Rectal smooth muscle tissue (tissue), 1 donor: ENCODE measurements around the gene ACOT7.

Experiments used
- H3K27ac ChIP-seq: one replicate; pipeline ENCODE4 v1.7.0; 2013; ENCODE audit warnings: low read depth, low read length, inconsistent platforms
- H3K27me3 ChIP-seq: one replicate; pipeline ENCODE4 v1.7.0; 2013; ENCODE audit warnings: low read length; ENCODE audit not compliant: control insufficient read depth, insufficient read depth
- H3K36me3 ChIP-seq: one replicate; pipeline ENCODE4 v1.7.0; 2013; ENCODE audit warnings: low read length; ENCODE audit not compliant: control insufficient read depth, insufficient read depth
- H3K4me1 ChIP-seq: one replicate; pipeline ENCODE4 v1.7.0; 2013; ENCODE audit warnings: low read length; ENCODE audit not compliant: control insufficient read depth, insufficient read depth
- H3K4me3 ChIP-seq: one replicate; pipeline ENCODE4 v1.7.0; 2013; ENCODE audit warnings: low read length
- H3K9ac ChIP-seq: one replicate; pipeline ENCODE4 v1.7.0; 2013; ENCODE audit warnings: low read length

Gene ACOT7

DNA sequence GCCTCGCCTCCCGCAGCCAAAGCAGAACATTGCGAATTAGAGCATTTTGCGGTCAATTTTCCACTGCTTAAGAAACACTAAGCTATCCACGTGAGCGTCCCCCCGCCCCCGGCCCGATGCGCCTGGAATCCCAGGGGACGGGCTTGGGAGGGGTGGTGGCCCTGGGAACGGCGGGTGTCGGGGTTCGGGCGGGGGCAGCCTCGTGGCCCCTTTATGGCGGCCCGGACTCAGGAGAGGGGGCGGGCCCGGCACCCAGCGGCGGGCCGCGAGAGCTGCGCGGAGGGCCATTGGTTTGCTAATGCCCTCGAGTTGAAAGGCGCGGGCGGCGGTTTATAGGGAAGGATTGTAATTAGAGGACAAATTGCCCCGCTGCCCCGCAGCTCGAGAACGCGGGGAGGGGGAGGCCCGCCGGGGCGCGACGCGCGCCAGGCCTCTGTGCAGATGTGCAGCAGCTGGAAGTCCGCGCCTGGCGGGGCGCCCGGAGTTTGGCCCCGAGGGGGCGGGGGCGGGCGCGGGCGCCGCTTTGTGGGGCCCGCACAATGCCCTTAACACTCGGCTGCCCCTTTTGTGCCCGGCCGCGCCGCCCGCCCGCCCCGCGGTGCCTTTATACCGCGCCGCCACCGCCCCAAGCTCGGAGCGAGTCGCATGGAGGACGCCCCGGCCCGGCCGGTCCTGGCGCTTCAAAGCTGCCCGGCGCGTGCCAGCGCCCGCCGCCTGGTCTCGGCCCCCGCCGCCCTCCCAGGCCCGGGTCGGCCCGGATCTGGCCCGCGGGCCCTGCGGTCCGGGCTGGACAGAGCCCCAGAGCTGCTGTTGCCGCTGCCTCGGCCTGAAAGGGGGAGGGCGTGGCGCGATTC lies 151.5 kb downstream of the ACOT7 start:
- no peaks in the 10 kb centered on the region for H3K36me3 ChIP-seq
- no peak overlapping the region for H3K9ac ChIP-seq
- no peak overlapping the region for H3K4me3 ChIP-seq
- H3K27ac ChIP-seq: no peak overlapping the region
- no peaks in the 10 kb centered on the region for H3K4me1 ChIP-seq
- peaks cover 43% of the 10 kb centered on the region for H3K27me3 ChIP-seq

- Histone ChIP-seq H3K27ac (no peak overlapping the region), H3K4me3 (no peak overlapping the region), H3K27me3 (peaks cover 41% of the 10 kb centered on the region), H3K9ac (no peak overlapping the region), H3K4me1 (no peaks in the 10 kb centered on the region), H3K36me3 (no peaks in the 10 kb centered on the region)
Measured at GRCh38 chr1:6241107-6241886, 152.3 kb downstream of the ACOT7 start.

GRCh38 chr1:6239950-6240768 lies 153.4 kb downstream of the ACOT7 start:
- Histone ChIP-seq H3K4me1 (peaks cover 1% of the 10 kb centered on the region), H3K4me3 (no peak overlapping the region), H3K27ac (no peak overlapping the region), H3K9ac (no peak overlapping the region), H3K36me3 (no peaks in the 10 kb centered on the region), H3K27me3 (peaks cover 33% of the 10 kb centered on the region)

GRCh38 chr1:6239213-6239752 lies 154.3 kb downstream of the ACOT7 start:
- Histone ChIP-seq H3K9ac (no peak overlapping the region), H3K4me1 (peaks cover 10% of the 10 kb centered on the region), H3K4me3 (no peak overlapping the region), H3K27ac (no peak overlapping the region), H3K36me3 (no peaks in the 10 kb centered on the region), H3K27me3 (peaks cover 28% of the 10 kb centered on the region)

DNA sequence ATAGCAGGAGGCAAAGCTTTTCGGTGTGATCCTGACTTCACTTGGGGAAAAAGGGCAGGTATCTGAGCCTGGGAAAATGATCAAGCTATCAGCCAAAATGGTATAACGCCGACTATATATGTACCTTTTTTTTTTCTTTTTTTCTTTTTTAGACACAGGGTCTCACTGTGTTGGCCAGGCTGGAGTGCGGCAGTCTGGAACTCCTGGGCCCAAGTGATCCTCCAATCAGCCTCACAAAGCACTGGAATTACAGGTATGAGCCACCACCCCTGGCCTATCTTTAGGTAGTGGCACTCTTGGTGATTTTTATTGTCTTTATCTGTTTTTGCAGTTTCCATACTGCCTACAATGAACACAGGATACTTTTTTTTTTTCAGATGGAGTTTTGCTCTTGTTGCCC lies 156.5 kb downstream of the ACOT7 start:
- Histone ChIP-seq H3K36me3 (no peaks in the 10 kb centered on the region), H3K27me3 (peaks cover 14% of the 10 kb centered on the region), H3K9ac (no peak overlapping the region), H3K4me1 (peaks cover 10% of the 10 kb centered on the region), H3K4me3 (no peak overlapping the region), H3K27ac (no peak overlapping the region)

DNA sequence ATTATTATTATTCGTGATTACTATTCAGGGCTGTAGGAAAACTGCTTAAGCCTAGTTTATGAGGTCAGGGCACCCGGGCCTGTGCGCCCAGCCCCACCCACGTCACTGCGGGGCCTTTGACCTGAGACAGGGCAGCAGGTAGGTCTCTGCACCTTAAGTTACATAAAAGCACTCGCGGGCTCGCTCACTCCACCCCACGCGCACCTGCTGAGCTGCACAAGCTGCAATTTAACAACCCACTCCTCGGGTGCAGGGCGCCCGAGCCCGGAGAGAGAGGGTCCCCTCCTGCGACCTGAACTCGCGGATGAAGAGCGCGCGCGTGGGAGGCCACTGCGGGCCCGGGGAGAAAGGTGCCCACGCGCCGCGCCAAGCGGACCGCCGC lies 158.3 kb downstream of the ACOT7 start:
- peak overlapping the region; percentile 84 for H3K4me3 ChIP-seq
- peaks cover 10% of the 10 kb centered on the region for H3K4me1 ChIP-seq
- no peak overlapping the region for H3K27ac ChIP-seq
- peaks cover 4% of the 10 kb centered on the region for H3K27me3 ChIP-seq
- H3K9ac ChIP-seq: no peak overlapping the region
- H3K36me3 ChIP-seq: peaks cover 8% of the 10 kb centered on the region

- Histone ChIP-seq H3K27me3 (peaks cover 4% of the 10 kb centered on the region), H3K36me3 (peaks cover 10% of the 10 kb centered on the region), H3K27ac (no peak overlapping the region), H3K9ac (no peak overlapping the region), H3K4me3 (peak overlapping the region; percentile 84), H3K4me1 (peaks cover 10% of the 10 kb centered on the region)
Measured at GRCh38 chr1:6234502-6235295, 158.9 kb downstream of the ACOT7 start.

DNA sequence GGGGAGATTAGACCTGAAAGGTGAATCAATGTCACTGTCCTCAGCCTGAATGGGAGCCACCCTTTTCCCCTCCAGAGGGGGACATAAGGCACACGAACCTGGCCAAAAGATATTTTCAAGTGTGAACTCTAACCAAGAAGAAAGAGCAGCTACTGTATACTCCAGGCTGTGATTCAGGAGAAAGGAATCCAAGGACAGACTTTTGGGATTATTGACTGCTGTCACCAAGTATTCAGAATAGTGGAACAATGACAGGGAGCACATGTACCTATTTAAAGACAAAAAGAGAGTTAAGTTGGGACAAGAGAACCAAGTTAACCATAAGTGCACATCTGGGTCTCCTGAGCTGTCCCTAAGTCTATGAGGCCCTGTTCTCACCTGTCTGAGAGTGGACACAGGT lies 160.2 kb downstream of the ACOT7 start:
- Histone ChIP-seq H3K9ac (no peak overlapping the region), H3K36me3 (peaks cover 10% of the 10 kb centered on the region), H3K27ac (no peak overlapping the region)

DNA sequence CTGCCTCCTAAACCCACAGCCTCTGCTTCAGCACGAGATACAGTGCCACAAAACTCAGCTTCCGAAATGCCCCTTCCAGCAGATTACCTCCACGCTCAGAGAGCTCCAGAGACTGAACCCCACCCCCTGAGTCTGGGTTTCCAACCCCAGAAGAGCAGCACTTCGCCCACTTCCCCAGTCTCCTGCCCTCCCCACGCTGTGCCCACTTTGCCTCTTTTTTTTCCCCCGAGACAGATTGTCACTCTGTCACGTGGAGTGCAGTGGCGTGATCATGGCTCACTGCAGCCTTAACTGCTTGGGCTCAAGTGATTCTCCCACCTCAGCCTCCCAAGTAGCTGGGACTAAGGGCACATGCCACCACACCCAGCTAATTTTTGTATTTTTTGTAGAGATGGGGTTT lies 167.9 kb downstream of the ACOT7 start:
- no peaks in the 10 kb centered on the region for H3K27me3 ChIP-seq
- no peak overlapping the region for H3K4me3 ChIP-seq
- no peak overlapping the region for H3K27ac ChIP-seq
- no peak overlapping the region for H3K9ac ChIP-seq
- no peaks in the 10 kb centered on the region for H3K4me1 ChIP-seq
- peaks cover 8% of the 10 kb centered on the region for H3K36me3 ChIP-seq

More for the DNA sequence above, 160.2 kb downstream of the ACOT7 start:
- Histone ChIP-seq H3K4me3 (no peak overlapping the region), H3K4me1 (peaks cover 10% of the 10 kb centered on the region), H3K27me3 (no peaks in the 10 kb centered on the region)

GRCh38 chr1:6224718-6225117 lies 168.8 kb downstream of the ACOT7 start:
- H3K36me3 ChIP-seq: peaks cover 6% of the 10 kb centered on the region
- no peaks in the 10 kb centered on the region for H3K27me3 ChIP-seq
- H3K4me3 ChIP-seq: no peak overlapping the region
- H3K4me1 ChIP-seq: no peaks in the 10 kb centered on the region
- H3K9ac ChIP-seq: no peak overlapping the region
- no peak overlapping the region for H3K27ac ChIP-seq

- H3K9ac ChIP-seq: no peak overlapping the region
- peaks cover 6% of the 10 kb centered on the region for H3K36me3 ChIP-seq
- H3K4me1 ChIP-seq: no peaks in the 10 kb centered on the region
- H3K4me3 ChIP-seq: no peak overlapping the region
- no peaks in the 10 kb centered on the region for H3K27me3 ChIP-seq
- no peak overlapping the region for H3K27ac ChIP-seq
Measured at GRCh38 chr1:6223617-6224016, 169.9 kb downstream of the ACOT7 start.
